Amygdala (tissue), 56 donors: ENCODE data around the gene AMFR.

Source experiments
- DNase-seq, 56 donors: peaks; one replicate each; lab custom pipeline; 2025; lab: John Stamatoyannopoulos, UW

The AMFR gene

DNA sequence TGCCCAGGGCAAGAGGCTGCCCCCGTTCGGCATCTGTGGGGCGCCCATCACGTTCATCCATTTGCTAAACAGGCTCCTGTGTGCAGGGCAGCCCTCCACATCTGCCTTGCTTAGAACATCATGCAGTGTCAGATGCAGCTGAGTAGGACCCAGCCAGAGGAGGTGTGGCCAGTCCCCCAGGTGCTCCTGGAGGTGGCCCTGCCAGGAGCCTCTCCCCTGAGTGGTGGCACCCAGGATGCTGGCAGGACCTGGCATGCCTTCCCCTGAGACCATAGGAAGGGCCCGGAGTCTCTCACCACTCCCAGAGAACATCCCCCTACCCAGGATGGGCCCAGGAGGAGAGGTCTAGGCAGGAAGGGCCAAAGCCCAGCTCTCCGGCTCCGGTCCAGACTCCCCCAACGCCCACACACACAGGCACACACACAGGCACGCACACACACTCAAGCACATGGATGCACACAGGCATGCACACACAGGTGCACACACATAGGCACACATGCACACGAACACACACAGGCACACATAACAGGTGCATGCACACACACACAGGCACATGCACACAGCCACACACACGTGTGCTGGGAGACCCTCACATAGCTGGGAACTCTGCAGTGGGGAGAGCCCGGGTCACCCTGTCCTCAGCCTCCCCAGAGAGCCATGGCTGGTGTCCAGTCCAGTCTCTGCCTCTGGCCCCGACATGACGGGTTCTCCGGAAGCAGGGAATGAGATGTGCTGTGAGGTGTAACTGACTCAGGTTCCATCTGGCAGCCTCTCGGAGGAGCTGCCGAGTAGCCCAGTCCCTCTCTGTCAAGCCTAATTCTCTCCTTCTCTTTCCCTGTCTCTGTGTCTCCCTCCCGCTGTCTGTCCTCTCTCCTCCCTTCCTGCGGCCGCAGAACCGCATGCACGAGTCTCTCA lies 74.6 kb downstream of the AMFR start:
- DNase-seq: no peak

DNA sequence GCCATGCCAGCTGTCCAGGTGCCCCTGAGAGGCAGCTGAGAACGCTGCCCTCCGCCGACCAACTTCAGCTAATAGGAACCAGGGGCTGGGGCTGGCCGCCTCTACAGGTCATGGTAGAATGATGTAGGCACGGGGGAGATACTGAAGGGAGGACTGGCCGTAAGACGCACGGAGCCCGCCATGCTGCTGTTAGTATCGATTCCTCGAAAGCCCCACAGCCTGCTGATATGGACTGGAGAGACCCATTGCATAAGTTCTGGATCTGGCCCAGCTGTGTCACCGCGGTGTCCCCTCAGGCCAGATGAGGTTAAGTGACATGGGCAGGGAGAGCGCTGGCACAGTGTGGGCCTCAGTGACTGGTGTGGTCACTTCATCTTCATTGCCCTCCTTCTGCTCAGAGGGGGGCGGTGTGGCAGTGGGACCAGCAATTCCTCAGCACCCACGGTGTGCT lies 75.6 kb downstream of the AMFR start:
- DNase-seq: no peak

DNA sequence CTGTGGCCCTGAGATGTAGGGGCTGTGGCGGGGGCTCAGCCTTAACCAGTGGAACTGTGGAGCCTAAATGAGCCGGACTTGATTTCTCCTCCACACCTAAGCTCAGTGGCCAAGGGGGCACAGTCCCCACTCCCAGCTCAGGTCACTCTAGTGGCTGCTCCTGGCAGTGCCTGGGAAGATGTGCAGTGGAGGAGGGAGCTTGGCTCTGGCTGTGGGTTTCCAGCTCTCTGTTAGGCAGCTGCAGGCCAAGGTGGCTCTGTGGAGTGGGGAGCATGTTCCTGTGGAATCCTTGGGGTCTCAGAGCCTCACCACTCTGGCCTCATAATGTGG lies 76.3 kb downstream of the AMFR start:
- DNase-seq: no peak

DNA sequence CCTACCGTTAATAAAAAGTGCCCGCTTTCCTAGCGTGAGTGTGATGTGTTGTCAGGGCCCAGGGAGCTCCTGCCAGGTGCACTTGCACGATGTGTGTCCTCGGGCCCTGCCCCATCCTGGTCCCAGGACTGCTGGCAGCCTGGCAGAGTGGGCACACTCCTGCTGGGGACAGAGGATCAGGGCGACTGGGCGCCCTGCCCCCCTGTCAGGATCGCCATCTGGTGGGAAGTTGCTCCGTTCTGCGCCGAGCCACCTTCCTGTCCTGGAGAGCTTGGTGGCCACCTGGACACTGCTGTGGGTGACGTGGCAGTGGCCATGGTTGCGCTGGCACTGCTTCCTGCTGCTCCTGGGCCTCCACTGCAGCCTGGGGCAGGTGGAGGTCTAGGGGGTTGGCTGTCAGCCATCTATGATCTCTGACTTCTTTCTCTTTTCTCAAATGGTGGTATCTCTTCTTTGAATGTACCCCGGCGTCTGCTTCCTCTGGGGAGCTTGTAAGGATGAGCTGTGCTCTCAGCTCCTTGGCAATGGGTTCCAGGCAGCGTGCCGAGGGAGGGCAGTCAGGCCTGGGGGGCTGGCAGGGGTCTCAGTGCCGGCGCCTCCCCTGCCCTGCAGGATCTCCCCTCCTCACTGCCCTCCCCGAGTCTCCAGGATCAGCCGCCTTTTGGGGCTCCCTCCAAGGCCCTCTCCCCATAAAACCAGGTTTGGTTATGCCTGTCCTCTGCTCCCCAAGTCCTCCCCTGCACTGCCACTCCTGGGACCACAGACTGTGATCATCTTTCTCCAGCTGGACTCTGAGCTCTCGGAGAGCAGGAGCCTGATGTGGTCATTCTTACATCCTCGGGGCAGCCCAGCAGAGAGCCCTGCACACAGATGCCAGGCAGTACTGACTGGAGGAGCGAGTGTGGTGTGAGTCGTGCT lies 76.9 kb downstream of the AMFR start:
- DNase-seq: no peak

DNA sequence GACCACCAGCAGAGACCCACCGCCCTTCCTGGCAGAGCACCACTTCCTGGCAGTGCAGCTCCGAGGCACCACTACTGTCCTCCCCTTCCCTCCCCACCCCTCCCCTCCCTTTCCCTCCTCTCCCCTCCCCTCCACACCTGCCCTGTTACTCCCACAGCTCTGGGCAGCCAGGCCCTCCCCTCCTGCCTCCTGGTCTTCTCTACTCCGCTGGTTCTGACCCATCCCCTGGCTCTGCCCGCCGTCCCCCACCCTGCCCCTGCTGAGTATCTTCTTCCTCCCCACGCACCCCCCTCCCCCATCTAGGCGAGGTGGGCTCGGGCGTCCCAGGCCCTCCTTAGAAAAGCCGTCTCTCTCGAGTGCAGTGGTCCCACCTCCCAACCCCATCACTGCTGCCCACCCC lies 77.7 kb downstream of the AMFR start:
- no peak for DNase-seq

DNA sequence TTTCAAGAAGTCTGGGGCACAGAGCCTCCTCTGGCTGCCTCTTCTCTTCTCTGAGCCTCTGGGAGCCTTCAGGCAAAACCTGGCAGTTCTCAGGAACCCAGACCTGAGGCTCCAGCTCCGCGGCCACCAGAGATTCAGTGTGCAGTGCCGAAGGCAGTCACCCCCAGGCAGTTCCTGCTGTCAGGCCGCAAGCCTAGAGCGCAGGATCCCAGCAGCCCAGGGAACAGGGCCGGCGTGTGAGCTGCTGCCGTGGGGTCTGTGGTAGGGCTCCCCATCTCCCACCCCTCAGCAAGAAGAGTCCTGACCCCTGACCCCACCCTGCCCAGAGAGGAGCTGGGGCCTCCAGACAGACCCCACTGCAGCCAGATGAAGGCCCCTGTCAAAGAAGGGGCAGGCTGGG lies 78.2 kb downstream of the AMFR start:
- DNase-seq: no peak

DNA sequence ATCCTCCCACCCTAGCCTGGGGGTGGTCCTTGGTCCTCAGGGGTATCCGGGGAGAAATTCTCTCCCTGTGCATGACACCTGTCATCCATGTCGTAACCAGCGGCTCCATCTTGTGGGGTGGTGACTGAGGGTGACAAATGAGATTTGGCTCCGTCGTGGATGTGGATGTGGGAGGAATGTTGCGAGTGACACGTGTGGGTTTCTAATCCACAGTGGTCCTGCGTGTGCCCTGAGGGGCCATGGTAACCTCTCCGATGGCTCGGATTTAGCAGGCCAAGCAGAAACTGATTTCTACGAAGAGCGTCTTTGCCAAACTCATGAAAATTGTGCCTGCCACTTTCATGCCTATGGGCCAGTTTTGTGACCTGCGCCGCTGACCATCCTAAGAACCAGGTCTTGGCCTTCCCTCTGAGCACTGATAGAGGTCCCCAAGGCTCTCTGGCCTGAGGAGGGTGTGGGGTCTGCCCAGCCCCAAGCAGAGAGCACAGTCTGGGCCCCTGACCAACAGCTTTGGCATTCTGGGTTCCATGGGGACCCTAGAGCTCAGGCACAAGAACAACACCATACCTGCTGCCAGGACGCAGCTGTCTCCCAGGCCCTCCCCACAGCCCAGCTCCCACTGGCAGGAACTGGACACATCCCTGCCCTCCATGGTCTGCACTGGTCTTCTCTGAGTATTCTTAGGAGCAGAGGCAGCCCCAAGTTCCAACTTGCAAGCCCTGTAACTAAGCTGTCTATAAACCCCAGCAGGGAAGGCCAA lies 79.0 kb downstream of the AMFR start:
- no peak for DNase-seq

DNA sequence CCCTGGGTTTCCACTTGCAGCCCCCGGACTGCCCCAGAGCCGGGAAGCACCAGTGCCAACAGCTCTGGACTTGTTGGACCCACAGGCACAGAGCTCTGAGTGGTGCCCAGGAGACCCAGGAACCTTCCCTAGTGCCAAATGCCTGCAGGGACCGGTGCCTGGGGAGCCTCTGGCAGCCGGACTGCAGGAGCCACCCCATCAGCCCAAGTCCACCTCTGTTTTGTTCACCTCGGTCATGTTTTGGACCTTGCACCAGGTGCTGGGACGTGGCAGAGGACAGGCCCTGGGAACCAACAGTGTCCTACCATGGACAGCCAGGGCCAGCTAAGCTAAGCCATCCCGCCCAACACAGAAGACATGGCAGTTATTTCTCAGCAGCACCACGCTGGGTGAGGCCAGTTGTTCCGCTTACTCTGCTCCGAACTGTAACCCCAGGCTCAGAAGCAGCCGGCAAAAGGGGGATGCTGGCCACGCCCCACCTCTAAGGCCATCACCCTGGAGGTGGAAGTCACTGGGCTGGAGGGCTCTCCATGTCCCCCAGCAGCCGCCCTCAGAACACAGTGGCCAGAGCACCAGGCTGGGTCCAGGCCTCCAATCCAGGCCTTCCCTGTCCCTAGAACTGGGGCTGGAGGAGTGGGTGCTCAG lies 79.8 kb downstream of the AMFR start:
- DNase-seq: no peak

DNA sequence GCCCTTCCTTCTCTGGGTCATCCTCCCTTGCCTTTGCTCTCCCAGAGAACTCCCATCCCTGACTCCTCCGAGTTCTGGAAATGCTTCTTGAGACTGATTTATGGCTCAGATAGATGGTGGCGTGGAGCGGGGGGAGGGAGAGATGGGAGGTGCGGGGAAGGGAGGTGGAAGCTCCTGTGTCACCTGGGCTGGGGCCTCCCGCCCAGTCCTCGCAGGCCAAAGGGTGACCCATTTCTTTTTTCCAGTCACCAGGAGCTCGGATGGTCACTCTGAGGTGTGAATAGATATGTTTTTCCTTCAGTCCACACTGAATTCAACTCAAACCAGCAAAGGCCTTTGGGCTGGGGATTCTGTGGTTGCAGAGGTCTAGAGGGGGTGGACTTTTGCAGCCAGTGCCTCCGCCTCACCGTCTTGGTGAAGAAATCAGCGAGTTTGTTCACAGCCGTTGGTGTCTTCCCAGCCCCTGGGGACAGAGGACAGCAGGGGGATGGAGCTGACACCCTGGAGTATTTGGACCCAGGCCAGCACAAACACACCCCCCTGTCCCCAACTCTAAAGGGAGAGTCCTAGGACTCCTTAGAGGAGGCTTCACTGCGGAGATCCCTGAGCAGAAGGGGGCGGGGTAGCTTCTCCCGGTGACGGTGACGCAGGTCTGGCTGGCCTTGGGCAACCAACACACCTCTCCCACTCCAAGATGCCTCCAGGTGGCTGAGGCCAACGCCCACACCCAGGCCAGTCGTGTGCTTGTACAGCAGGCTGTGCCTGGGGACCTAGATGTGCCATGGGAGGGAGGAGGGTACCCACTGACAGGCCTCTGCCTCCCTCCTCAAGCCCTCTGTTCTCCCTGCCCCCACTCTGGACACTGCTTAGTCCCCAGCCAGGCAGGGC lies 80.6 kb downstream of the AMFR start:
- no peak for DNase-seq

DNA sequence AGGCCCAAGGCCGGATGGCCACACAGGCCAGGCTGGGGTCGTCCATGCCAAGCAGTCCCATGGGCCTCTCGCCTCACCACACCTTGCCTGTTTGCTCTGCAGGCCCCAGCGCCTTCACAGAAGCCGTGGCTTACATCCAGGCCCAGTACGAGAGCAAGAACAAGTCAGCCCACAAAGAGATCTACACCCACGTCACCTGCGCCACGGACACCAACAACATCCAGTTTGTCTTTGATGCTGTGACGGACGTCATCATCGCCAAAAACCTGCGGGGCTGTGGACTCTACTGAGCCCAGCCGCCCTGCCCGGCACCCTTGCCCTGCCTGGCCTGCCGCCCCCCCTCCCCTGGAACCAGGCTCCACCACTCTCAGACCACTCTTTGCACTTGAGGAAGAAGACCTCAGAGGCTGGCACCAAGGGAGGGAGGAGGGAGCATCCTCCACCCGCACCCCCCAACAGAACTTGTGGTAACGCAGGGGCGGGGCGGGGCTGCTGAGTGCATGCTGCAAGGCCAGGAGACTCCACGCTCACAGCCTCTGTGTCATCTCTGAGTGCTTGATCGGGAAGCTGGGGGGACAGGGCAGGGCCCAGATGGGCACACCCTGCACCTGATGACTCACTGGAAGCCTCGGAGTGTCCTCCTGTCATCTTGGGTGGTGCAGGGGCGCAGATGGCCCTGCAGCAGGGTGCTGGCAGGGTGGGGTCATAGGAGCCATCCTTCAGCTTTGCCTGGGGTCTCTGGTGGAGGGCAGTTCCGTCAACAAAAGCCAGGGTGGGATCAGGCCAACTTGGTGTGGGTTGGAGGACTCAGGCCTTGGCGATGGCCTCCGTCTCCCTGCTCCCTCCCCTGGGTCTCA lies 81.5 kb downstream of the AMFR start:
- no peak for DNase-seq

DNA sequence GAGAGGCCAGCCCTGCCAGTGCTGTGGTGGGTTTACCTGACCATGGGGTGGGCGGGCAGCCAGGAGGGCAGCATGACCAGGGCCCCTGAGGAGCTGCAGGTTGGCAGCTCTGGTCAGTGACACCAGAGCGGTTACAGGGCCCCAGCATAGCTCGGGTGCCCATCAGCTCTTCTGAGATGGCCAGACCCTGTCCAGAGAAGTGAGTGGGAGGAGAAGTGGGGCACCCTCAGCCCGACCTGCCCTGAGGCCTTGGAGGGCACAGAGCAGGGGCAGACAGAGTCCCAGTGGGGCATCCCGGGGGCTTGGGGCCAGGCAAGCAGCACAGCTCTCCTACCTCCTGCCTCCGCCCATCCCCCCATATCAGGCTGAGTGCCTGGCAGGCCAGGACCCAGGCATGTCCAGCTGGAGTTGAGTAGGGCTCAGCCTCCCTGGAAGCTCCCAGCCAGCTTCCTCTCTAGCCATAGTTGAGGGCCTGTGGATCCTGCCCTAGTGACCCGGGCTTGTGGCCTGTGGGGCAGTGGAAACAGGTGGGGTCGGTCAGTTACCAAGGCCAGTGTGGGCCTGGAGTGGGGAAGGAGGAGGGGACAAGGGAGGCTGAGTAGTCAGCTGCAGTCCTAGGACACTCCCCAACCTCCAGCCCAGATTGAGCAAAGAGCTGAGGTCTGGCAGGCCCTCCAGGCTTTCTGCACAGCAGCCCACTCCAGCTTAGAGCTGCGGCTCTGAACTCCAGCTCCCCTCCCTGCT lies 83.5 kb downstream of the AMFR start:
- DNase-seq: no peak

DNA sequence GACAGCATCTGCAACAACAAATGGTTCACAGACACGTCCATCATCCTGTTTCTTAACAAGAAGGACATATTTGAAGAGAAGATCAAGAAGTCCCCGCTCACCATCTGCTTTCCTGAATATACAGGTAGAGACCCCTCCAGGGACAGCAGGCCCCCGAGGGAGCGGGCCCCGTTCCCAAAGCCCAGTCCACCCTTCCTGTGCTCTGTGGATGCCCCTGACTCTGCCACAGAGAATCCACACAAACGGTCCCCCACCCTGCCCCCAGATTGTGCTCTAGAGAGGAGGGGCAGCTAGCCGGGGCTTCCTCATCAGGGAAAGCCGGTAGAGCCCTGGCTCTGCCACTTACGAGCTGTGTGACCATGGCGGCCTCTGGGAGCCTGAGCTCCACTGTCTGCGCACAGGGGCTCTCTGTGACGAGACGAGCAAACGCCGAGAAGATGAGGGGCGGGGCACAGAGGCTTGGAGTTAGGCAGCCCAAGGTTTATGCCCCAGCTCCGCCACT lies 84.4 kb downstream of the AMFR start:
- DNase-seq: no peak

DNA sequence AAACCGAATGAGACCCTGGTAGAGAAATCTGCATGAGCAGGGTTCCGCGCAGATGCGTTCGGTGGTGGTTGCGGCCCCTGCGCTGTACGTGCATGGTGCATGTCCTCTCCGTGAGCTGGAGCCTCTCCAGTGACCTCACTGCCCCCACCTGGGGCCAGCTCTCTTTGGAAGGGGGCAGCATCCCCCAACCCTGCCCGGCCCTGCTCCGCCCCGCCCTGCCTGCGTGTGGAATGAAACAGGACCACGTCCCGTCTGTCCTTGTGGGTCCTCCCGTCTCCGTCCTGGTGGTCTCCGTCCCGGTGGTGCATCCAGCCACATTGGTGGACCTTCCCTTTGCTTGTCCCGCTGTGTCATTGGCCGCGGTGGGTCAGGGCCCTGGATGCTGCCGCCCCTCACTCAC lies 84.9 kb downstream of the AMFR start:
- DNase-seq: no peak

DNA sequence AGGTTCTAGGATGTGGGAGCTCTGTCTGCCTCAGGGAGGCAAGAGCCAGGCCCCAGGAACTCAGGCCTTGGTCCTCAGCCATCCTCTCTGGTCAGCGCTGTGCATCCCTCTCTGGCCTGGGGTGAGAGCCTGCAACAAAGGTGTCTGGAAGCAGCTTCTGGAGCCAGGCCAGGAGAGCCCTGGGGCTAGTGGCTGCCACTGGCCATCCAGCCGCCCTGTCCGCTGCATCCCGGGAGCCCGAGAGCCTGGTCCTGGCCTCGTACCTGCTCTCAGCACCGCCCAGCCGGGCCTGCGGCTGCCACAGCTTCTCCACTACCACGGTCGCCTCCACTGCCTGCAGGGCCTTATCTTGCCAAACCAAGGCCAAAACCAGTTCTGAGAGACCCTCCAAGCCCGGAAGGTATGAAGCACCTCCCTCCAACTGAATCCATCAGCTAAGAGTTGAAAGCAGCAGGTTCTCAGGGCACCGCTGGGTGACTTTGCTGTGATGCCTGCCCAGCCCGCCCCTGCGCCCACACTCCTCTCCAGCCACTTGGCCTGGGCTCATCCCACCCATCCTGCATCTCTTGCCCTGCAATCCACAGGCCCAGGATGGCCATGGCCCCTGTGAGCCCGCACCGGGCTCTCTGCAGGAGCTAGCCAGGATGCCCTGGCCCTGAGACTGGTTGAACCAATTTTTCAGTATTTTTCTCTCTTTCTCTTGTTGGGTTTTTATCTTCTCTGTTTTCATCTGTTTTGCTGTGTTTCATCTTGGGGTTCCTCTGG lies 85.7 kb downstream of the AMFR start:
- no peak for DNase-seq

DNA sequence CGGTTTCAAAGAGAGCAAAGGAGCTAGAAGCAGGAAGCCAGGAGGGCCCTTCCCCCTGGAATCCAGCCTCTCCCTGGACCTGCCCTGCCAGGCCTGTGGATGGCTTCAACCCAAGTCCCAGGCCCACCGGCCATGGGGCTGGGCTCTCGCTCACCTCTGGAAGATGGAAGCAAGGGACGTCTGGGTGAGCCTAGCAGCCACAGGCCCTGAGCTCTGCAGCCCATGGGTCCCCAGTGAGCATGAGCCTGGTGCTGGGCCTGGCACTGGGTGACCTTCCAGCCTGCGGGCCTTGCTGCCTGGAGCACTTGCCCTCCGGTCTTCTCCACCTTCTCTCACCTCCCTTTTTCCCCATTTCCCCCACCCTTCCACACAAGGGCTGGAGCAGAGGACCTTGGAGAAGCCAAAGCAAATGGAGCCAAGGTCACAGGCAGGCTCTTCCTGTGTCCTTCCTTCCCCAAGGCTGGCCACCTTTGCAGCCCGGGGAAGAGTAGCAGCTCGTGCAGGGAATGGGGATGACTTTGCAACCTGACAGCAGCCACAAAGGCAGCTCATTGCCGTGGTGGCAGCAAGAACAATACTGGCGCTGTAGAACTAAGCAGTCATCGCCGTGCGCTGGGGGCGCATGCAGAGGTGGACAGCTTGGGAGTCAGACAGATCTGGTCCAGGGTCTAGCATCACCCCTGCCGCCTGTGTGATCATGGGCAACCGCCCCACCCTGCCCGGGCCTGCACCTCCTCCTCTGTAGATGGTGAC lies 86.6 kb downstream of the AMFR start:
- DNase-seq: no peak

DNA sequence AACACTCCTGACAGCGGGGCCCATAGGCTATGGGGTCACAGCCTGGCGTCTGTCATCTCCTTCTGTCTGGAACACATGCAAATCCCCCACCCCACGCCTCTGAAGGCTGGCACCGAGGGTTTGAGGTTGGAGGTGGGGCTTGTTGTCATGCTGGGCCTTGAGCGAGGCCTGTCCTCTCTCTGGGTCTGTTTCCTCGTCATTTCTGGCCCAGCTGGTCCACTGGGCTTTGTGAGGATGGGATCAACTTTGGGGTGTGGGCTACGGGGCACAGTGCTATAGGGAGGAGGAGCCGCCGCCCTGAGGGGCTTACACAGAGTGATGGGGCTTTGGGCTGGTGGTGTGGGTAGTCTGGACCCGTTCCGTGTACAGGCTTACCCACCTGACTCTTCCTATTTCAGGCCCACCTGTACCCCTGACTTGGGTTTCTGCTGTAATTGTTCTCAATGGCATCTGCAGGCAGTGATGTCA lies 87.5 kb downstream of the AMFR start:
- no peak for DNase-seq
